ENCODE data around the gene STAC2.

The STAC2 gene

GRCh38 chr17:39231591-39232551 lies 6.1 kb upstream of the STAC2 start:
- peak; percentile 52 for DNase-seq

GRCh38 chr17:39231091-39231561 lies 5.4 kb upstream of the STAC2 start:
- DNase-seq, result no peak

- no peak for DNase-seq
Measured at GRCh38 chr17:39230361-39230760, 4.6 kb upstream of the STAC2 start.

GRCh38 chr17:39229274-39229913 lies 3.6 kb upstream of the STAC2 start:
- no peak for DNase-seq

DNA sequence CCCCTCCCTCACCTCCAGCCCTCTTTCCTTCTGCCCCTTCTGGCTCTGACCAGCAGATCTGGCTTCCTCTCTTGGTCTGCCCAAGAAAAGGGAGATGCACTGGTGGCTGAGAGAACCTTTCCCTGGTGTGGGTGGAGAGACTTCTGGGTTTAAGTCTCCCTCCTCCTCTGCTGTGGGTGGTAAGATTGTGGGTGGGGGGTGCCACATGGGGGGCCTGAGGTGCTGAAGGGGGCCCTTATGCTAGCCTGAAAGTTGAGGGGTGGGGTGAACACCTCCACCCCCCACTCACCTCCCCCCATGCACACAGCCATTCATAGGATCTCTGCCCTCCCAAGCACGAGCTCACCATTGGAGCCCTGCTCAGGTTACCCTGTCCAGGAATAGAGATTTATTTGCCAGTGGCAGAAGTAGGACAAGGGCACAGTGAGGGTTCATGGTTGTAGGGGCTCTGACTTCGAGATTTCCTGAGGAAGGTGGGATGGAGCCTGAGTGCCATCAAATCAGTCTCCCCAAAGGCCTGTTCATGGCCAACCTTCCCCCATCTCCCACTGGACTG lies 1.7 kb upstream of the STAC2 start:
- no peak for DNase-seq

DNA sequence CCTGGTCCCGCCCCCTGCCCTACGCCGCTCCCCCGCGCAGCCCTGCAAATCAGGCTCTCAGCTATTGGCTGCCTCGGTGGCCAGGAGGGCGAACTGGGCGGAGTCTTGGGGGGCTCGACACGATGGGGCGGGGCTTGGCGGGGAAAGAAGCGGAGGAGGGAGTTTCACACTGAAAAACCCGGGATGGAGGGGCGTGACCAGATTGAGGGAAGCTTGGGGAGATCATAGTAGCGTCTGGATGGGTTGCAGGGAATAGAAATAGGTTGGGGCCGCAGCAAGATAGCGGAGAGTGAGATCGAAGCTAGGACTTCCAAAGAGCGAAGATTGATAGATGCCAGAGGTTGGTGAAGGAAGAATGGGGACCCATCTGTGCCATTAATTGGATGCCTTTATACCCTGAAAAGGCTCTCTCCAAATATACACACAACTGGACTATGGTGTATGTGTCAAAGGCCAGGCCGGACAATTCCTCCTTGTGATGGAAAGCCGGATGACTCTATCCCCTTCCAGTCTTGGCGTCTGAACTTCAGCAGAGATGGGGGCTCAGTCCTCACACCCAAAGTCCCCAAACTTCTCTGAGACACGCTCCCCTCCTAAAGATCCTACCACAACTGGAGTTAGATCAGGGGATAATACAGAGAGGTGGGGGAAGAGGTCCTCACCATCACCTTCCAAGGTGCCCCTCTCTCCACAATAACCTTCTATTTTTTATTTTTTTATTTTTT lies 376 bp upstream of the STAC2 start:
- DNase-seq, result no peak

GRCh38 chr17:39224778-39225307 lies 902 bp downstream of the STAC2 start:
- no peak for DNase-seq

DNA sequence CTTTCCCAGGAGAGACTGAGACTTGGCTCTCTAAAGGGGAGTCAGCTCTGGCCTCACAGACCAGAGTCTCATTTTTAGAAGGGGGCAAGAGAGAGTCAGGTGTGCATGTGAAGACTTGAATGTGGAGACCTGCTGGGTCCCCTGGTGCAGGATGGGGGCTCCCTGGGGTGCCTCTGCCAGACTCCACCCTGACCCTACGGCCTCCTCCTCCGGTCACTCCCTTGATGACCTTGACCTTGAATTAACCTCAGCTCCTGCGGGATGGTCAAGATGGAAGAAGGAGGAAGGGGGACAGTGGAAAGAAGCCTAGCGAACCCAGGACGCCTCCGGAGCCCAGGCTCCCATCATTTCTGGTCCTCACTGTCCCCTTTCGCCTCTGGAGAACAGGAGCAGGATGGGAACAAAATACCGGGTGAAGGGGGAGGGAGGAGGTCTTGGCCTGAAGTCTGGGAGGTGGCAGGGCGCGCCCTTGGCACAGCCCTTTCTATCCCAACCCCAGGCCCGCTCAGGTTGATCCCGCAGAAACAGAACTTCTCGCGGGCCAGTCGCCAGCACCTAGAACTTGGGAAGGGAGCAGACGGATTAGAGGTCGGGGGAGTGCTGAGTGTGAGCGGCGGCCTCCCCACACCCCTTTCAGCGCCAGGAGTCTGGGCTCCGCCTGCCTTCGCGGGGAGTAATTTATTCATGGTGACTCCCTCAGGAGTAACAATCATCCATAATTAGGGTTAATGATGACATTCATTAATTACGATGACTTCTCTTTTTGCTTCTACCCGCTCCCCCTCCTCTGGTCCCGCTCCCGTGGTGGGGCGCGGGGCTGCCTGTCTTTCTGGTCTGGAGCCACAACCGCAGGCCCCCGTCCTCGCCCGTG lies 1.6 kb downstream of the STAC2 start:
- DNase-seq, result no peak

GRCh38 chr17:39222866-39223834 lies 2.6 kb downstream of the STAC2 start:
- DNase-seq, result no peak

GRCh38 chr17:39222151-39222550 lies 3.6 kb downstream of the STAC2 start:
- DNase-seq, result no peak

DNA sequence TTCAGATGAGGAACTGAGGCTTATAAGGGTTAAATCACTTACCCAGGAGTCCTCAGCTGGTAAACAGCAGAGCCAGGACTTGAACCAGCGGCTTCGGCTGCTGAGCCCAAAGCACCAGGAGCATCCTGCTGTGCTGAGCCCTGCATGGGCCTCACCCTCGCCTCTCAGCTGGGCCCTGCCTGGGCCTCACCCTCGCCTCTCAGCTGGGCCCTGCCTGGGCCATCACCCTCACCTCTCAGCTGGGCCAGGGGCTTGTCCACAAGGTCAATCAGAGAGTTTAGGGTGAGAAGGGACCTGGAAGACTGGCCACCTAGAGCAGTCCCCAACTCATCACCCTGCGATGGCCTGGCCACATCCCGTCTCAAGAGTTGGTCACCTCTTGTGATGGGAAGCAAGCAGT lies 4.2 kb downstream of the STAC2 start:
- DNase-seq, result no peak

- no peak for DNase-seq
Measured at GRCh38 chr17:39219647-39220154, 6.0 kb downstream of the STAC2 start.

DNA sequence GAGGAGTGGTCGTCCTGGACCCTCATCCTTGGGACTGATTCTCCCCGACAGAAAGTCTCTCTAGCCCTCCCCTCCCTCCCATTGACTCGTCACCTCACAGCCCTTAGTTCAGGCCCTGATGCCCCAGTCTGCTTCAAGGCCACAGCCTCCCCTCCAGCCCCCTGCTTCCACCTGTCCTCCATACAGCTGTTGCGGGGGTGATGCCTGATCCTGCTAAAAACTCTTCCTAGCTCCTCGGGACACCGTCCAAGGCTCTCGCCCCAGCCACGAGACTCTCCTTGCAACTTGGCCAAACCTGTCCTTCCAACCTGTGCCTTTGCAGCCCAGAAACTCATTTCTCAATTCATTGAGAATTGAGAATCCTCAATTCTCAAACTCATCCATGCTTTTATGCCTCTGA lies 6.8 kb downstream of the STAC2 start:
- no peak for DNase-seq

- DNase-seq, result no peak
Measured at GRCh38 chr17:39217734-39218369, 7.9 kb downstream of the STAC2 start.

DNA sequence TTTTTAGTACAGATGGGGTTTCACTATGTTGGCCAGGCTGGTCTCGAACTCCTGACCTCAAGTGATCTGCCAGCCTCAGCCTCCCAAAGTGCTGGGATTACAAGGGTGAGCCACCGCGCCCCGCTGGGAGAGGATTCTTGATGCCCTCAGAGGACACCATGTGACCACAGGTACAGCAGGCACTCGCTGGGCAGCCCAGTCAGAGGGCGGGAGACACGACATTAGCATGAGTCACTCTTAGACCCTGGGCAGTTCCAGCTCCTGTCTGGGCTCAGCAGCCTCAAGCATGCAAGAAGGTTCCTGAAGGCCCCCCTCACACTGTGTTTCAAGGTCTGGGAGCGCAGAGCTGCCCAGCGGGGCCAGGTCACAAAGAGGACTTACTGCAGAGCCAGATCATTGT lies 11.9 kb downstream of the STAC2 start:
- no peak for DNase-seq

DNA sequence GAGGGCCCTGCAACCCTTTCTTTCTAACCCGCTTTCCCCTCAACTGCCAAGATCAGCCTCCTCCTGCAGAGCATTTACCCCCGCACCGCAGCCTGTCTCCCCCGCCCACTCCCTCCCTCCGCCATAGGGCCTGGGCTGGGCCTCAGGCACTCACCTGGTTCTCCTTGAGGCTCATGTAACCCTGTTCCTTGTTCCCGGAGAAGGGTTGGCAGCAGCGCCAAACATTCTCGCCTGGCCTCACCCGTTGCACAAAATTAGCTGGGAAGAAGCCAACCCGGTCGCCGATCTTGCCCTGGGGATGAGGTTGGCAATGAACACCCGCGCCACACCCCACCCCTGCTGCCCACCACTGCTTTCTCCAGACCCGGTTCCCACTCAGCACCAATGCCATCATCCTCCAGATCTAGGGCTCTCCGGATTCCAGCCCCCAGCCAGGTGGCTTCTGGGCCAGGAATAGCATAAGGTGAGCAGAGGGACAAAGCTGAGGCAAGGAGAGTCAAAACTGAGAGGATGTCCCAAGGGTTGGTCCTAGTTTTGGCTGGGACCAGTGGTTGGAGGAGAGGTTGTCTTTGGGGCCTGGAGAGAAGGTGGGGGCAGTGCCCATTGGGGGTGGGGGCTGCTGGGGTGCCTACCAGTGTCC lies 12.8 kb downstream of the STAC2 start:
- DNase-seq, result no peak

DNA sequence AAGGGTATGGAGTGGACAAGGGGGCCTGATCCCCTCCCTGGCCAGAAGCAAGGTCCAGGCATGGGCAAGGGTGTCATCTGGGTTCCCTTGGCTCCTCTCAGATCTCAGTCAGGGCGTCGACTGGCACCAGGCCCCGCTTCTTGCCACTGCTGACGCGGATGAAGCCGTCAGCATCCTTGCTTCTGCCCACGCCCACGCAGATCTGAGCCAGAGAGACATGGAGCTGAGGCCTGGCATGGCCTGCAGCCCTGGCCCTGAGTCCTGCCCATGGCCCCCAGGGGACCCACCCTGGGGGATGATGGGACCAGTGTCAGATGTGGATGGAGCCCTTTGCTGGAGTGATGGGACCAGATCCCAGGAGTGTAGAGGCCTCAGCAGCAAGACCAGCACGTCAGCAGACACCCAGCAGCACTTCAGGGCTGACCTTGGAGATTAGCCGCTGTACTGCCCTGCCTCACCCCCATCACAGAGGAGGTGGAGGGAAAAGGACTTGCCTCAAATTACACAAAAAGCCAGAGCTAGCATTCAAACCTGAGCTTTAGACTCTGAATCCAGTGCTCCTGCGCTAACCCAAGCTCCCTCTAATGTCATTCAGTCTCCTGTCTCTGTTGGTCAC lies 13.4 kb downstream of the STAC2 start:
- no peak for DNase-seq

DNA sequence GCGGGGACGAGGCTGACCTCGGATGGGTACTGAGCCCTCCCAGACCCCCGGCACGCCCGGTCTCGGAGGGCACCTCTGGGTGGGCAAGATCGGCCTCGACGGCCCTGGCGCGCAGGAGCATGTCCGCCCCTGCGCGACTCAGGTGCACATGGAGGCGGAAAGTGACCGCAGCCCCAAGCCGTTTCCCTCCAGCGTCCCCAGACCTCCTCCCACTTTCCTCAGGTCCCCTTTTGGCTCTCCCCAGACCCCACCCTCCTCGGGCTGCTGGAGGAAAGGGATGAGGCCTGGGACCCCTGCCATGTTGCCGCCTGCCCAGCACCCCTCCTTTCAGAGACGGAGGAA lies 15.7 kb downstream of the STAC2 start:
- no peak for DNase-seq
